Fibroblast of gingiva (primary cell): Measurements from ENCODE around the gene ENOSF1.

Experiments
- DNase-seq: peaks from one replicate; pipeline ENCODE4 v3.0.0-alpha.2; 2011; ENCODE audit warnings: low read depth

ENOSF1 gene

DNA sequence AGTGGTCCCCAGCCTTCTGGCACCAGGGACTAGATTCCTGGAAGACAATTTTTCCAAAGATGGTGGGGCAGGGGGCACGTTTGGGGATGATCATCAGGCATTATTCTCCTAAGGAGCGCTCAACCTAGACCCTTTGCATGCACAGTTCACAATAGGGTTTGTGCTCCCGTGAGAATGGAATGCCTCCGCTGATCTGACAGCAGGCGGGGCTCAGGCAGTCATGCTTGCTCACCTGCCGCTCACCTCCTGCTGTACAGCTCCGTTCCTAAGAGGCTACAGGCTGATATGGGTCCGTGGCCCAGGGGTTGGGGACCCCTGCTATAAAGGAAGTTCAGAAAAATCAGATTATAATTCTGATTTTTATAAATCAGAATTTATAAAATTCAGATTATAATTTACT is 77.3 kb downstream of the ENOSF1 start:
- DNase-seq = no peak

DNA sequence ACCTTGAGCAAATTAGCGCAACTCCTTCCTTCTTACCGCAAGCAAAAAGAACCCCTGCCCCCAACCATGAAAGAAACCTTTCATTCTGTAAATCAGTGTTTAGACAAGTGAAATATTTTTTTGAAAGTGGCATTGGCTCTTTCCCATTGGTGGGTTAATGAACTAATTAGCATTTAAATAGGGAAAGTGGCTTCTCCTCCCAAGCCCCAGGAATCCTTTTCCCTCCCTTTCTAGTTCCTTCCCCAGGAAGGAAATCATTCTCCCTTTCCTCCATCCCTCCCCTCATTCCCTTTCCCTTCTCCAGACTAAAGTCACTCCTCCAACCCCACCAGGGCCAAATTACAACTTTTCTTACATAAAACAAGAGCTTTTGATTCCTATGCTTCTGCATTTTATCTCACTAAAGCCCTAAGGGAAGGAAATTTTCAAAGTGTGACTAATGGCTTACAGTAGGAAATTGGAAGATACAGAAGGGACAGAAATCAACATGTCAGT is 77.8 kb downstream of the ENOSF1 start:
- DNase-seq = no peak

DNA sequence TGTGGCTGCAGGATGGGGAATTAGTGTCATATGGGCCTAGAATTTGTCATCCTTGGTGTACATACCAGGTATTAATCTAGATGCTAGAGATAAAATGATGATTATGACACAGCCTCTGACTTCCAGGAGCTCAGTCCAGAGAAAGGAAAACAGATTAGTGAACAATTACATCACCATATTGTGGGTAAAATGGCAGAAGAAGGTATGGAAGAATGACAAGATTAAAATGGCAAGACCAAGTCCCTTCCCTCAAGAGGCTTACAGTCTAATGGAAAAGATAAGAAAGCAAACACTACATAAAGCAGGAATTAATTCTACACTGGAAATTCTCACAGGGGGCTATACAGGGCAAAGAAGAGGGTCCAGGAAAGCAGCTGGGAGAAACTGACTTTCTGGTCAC is 80.9 kb downstream of the ENOSF1 start:
- DNase-seq = no peak

DNA sequence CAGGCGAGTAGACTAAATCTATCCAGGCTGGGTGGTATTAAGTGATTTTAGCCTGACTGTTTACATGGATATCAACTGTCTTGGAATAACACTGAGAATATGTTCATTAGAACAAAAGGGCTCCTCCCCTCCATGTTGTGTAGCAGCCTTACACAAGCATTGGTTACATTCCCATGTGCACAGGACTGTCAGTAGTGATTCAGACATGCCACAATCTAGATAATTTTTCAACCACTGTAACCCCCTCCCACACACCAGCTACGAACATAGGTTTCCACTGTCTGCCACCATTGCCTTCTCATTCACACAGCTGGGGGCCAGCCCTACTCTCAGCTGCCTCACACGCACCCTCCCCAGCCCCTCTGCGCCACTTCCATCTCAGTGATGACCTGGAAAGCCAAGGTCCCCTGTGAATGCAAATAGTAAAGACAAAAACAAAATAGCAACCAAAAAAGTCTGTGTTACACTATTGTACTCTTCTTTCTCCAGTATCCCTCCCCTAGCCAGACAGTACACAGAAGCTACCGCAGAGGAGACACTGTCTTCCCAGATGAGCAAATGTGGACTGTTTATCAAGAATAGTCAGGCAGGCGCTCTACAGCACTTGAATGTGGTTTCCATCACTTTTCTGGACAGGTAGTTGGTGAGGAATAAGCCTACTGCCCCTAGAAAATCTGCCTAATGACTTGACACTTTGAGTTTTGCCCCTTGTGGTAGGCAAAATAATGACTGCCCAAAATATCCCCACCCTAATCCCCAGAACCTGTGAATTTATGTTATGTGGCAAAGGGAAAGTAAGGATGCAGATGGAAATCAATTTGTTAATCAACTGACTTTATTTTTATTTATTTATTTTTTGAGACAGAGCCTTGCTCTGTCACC is 82.9 kb downstream of the ENOSF1 start:
- no peak for DNase-seq

DNA sequence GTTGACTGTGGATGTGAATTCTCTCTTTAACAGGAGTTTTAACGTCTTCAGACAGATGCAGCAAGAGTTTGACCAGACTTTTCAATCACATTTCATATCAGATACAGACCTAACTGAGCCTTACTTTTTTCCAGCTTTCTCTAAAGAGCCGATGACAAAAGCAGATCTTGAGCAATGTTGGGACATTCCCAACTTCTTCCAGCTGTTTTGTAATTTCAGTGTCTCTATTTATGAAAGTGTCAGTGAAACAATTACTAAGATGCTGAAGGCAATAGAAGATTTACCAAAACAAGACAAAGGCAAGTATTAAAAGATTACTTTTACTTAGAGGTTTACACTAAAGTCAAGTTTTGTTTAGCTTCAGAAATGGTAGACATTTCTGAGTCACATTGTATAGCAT is 85.2 kb downstream of the ENOSF1 start:
- DNase-seq = peak; percentile 45

DNA sequence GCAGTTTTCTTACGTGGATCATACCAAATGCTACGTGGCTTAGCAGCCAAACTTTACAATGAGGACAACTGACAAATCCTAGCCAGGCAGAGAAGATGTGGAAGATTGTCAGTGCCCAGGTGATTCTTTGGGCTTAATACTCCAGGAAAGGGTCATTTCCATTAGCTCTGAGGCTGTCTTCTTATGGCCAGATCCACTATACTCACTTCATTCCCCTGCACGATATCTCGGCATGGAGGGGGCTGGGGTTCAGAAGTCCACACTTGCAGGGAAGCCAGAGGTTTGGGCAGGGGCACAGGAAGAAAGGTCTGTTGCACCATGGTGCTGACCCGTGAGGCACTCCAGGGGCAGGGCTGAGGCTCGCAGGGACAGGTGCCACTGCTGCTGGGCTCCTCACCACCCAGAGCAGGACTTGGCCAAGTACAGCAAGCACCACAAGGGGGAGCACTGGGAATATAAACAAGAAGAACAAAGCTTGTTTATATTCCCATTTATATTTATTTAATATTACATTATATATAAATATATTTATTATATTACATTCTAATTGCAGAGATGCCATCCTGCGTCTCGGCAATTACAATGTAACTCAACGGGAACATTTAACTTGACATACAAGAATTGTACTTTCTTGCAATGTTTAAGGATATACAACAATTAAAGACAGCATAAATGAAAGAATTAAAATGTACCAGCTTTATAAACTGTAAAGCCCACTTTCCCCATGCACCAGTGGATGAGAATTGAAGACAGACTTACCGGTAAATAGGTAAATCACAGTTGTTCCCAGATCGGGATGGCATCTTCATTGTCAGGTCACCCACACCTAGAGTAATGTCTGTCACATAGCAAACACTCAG is 88.4 kb downstream of the ENOSF1 start:
- DNase-seq = peak; percentile 69

DNA sequence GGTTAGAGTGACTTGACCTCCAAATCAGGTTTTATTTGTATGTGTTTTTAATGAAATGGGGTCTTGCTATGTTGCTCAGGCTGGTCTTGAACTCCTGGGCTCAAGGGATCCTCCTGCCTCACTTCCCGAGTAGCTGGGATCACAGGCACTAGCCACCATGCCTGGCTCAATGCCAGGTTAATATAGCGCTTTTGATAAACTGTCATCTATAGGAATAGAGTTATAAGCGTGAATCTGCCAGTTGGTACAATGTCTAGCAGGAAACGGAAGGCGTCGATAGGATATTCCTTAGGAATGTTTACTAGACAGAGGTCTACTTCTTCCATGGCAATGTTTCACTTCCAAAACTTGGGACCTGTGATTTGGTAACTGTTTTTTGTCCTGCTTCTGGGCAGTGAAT is 90.1 kb downstream of the ENOSF1 start:
- no peak for DNase-seq

DNA sequence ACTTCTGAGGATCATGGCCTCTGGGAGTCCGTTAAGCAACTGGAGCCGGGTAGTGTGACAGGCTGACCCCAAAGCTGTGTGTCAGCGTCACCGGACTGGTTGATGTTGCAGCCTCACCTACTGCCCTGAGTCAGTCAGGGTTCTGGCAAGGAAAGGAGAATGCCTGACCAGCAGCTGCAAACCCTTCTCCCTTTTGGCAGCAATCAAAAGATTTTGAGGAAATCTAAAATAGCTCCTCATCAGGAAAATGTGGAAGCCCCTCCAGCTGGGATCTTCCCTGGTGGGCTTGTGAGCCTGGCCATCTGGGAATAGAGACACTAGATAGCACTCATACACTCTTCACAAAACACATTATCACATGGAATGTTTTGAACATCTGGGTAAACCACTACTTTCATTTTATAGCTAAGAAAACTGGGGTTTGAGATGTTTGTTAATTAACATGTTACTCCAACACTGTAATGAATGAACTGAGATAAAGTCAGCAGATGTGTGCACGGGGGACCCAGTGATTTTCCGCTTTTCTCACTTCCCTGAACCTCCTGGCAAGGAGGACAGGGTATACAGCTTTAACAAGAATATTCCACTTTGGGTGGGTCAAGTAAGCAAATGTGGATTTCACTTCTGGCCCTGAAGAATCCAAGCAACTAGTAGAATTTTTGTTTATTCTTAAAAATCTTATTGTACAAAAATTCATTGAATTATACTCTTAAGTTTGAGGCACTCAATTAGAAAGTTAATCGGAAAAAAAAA is 91.0 kb downstream of the ENOSF1 start:
- DNase-seq = peak; percentile 55
